NCI-H2081 treated with DMSO at 0.1 percent for 48 hours (cell line): ENCODE measurements around the gene GTF2H1.

ENCODE experiments used
- DNase-seq: peaks from one replicate; lab custom pipeline; 2025; lab: John Stamatoyannopoulos, UW

Gene GTF2H1

GRCh38 chr11:18321969-18322711 lies at the start of gene GTF2H1, which contains the start of gene HPS5:
Gene GTF2H1, plus strand, starts transcription at chr11:18322567. Its CDS starts 10,508 bp downstream, at chr11:18333075.
Gene HPS5, minus strand, starts transcription at chr11:18322140. Its CDS starts 4,282 bp downstream, at chr11:18317858.
- DNase-seq, result peak; percentile 82

- no peak for DNase-seq
Measured at GRCh38 chr11:18277565-18278271, 44.6 kb upstream of the GTF2H1 start.

DNA sequence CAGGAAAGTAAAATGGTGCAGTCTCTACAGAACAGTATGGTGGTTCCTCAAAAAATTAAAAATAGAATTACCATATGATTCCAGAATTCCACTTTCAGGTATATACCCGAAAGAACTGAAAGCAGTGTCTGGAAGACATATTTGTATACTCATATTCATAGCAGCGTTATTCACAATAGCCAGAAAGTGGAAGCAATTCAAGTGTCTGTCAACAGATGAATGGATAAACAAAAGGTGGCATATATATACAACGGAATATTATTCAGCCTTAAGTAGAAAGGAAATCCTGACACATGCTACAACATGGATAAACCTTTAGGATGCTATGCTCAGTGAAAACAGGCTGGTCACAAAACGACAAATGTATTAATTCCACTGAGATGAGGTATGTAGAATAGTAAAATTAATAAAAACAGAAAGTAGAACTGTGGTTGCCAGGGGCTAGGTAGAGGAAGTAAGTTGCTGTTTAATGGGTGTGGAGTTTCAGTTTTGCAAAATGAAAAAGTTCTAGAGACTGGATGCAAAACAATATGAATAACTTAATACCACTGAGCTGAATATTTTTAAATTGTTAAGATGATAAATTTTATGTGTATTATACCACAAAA lies 41.8 kb upstream of the GTF2H1 start:
- no peak for DNase-seq

- no peak for DNase-seq
Measured at GRCh38 chr11:18282626-18283025, 39.7 kb upstream of the GTF2H1 start.

- no peak for DNase-seq
Measured at GRCh38 chr11:18285841-18286240, 36.5 kb upstream of the GTF2H1 start.

DNA sequence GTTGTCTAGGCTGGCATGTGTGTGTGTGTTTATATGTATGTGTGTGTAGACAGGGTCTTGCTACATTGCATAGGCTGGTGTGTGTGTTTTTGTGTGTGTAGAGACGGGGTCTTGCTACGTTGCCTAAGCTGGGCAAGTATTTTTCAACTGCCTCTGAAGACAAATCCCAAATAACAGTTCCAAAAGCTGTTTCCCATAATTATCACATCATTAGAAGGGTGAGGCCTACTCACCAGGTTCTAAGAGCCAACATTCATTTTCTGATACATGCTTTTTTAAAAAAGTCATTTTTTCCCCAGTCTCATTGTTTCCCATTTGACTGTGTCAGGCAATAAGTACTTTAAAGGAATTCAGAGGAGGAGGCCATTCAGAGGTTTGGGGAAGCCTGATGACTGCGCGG lies 33.5 kb upstream of the GTF2H1 start:
- DNase-seq, result no peak

DNA sequence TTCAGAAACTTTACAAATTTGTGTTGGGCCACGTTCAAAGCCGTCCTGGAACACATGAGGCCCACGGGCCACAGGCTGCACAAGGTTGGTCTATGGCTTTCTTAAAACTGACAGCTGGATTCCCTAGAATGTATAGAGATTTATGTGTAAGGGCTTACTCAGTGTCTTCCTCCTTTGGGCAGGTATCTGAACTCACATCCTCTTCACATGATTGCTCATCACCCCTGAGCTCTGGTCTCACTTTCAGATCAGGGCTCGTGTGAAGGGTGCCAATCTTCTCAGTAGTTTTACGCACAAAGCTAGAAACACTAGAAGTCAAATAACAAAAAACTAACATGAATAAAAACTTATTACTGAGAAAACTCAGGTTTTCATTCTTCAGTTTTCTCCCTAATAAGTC lies 27.5 kb upstream of the GTF2H1 start:
- DNase-seq, result no peak

DNA sequence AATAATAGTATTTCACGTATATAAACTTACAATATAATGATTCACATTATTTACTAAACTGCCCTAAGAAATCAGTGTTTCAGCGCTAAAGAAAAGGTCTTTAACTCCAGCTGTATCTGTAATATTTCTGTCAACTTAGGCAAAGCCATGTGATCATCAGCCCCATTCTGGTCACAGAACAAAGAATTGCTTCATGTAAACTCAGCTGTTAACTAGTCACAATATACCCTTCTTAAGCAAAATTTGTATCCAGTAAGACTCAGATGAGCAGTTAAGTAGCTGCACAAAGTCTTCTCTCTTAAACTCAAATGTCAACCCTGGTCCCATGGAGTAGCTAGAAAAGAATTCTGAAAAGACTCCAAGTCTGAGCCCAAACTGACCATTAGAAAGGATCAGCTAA lies 27.1 kb upstream of the GTF2H1 start:
- no peak for DNase-seq

DNA sequence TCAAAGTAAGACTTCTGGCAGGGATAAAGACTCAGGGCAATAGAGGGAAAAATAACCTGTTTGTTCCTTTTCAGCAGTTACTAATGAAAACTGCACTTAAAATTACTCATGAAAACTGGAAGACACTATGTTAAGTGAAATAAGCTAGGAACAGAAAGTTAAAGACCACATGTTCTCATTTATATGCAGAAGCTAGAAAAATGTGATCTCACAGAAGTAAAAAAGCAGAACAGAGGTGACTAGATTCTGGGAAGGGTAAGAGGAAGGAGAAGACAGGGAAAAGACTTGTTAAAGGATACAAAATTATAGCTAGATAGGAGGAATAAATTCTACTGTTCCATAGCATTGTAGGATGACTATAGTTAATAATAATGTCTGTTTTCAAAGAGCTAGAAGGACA lies 22.6 kb upstream of the GTF2H1 start:
- DNase-seq, result no peak

GRCh38 chr11:18304745-18305144 lies 17.6 kb upstream of the GTF2H1 start:
- DNase-seq, result no peak

DNA sequence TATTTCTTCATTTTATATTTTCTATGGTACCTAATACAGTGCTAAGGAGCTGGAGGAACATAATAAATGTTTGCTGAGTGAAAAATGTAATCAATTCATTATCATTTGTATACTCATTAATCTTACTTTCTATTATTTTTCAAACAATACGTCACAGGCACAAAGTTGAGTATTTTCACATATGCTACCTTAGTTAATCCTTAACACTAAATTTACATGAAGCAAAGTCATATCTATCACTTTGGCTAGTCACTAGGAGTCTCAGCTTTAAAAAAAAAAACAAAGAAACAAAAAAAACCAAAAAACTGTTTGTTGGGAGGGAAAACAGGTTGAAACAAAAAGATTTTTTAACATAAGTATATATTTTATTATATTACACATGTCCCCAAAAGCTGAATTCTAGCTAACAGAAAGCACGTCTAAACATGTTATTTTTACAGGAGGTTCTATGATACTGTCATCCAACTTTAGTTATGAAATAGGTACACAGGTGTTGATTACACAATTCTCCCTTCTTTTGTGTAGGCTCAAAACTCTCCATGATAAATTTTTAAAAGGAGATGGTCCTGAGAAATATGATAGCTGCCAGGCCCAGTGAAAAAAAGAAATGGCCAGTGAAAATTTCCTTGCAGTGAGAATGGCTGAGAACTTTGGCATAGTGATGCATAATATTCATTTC lies 14.8 kb upstream of the GTF2H1 start:
- no peak for DNase-seq

DNA sequence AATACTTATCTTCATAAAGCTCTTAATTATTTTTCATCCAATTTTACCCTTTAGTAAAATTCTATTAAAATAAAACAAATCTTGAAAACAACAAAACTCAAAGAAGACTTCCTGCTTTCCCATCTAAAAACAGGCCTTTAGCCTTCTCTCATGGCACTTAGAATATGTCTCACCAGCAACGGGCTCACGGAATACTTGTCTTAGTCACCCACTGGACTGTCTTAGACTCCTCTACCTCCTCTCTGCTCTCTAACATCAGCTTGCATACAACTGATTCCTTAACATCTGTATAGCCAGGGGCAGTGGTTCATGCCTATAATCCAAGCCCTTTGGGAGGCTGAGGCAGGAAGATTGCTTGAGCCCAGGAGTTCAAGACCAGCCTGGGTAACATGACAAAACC lies 14.1 kb upstream of the GTF2H1 start:
- DNase-seq, result no peak

DNA sequence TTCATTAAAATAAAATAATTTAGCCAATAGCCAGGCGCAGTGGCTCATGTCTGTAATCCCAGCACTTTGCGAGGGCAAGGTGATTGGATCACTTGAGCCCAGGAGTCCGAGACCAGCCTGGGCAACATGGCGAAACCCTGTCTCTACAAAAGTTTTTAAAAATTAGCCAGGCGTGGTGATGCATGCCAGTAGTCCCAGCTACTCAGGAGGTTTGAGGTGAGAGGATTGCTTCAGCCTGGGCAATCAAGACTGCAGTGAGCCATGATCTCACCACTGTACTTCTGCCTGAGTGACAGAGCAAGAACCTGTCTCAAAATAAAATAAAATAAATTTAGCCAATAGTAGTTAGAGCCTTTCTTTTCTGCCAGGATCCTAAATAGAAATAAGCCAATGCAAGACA lies 12.7 kb upstream of the GTF2H1 start:
- no peak for DNase-seq

DNA sequence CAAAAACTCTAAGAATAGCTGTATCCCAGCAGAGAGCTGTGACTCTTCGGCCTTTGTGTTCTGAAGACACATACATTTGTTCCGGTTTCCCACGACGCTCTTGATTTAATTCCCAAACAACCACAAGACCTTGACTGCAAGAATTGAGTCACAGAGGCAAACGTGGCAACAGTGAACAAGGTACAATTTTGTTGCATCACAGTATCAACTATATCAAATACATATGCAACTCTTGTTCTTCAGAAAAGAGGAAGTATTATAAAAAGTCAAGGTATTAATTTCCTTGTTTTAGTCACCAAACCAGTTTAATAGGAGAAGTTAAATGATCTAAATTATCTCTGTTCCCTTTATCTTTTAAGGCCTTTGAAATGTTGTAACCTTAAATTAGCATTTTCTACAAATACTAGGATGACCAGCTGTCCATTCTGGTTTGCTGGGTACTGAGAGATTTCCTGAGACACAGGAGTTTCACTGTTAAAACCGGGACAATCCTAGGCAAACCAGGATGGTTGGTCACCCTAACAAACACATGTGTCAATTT lies 11.5 kb upstream of the GTF2H1 start:
- DNase-seq, result no peak

GRCh38 chr11:18312012-18312411 lies 10.4 kb upstream of the GTF2H1 start:
- no peak for DNase-seq

DNA sequence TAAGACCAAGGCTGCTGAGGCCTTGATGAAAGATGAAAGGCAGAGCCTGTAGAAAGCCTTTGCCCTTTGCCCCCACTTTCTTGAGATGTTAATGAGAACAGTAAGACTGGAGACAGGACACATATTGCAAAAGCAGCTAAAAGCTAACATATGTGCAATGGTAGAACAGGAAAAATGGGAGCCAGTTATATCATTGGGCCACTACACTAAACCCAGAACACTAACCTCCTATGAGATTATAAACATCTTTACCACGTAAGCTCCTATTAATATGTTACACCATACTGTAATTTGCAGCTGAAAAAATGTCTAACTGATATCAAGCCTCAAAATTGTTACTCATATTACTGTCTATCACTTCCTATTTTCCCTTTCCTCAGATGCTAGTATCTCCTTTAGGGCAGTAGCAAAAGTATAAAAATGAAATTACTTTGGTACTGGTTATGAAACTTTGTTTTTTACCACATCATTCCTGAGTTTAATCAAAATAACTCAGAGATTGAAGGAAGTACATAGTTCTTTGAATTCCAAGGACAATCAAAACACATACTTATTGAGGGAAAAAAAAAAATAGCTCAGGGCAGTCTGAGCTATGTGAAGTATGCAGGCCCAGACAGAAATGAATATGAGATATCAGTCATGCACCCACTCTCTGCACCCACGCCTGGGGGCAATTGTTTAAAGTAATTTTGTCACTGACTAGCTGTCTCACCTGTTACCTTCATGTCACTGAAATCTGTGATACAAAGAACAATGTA lies 9.5 kb upstream of the GTF2H1 start:
- no peak for DNase-seq

- no peak for DNase-seq
Measured at GRCh38 chr11:18313965-18314763, 8.2 kb upstream of the GTF2H1 start.

DNA sequence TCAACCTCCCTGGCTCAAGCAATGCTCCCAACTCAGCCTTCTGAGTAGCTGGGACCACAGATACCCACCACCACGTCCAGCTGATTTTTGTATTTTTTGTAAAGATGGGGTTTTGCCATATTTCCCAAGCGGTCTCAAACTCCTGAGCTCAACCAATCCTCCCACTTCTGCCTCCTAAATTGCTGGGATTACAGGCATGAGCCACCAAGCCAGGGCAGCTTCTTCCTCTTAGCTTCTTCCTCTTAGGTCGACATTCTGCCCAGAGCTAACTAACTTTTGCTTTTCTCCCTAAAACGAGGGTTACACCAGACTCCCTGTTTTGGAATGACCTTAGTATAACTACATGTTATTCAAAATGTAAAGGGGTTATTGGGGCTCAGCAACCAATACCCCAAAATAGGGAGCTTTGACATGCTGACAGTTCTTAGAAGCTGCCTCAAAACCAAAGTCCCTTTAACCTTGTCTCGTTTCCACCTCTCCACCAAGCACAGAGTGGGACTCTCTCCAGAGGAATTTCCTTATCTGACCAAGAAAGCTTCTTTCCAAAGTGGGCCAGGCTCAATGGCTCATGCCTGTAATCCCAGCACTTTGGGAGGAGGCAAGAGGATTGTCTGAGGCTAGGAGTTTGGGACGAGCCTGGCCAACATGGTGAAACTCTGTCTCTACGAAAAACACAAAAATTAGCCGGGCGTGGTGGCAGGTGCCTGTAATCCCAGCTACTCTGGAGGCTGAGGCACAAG lies 7.4 kb upstream of the GTF2H1 start:
- no peak for DNase-seq

DNA sequence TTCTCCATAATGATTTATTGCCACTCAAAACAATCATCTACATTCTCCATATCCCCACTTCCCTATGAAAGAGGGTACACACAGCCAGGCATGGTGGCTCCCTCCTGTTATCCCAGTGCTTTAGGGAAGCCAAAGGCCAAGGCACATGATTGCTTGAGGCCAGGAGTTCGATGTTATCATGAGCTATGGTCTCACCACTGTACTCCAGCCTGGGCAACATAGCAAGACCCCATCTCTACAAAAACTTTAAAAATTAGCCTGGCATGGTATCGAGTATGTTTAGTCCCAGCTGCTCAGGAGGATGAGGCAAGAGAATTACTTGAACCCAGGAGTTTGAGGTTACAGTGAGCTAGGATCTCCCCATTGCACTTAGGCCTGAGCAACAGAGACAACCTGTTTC lies 6.5 kb upstream of the GTF2H1 start:
- no peak for DNase-seq

GRCh38 chr11:18317551-18317950 lies 4.8 kb upstream of the GTF2H1 start:
- no peak for DNase-seq
